ENCODE data around the gene MAPK8IP3.
"Not testable (repeated sequence)": the region's sequence is repeated elsewhere in the genome, so short reads cannot be mapped to it uniquely, and the experiment has no call there.

The MAPK8IP3 gene

GRCh38 chr16:1787322-1788094, 81.5 kb downstream of the MAPK8IP3 start:
- DNase-seq, result no peak

DNA sequence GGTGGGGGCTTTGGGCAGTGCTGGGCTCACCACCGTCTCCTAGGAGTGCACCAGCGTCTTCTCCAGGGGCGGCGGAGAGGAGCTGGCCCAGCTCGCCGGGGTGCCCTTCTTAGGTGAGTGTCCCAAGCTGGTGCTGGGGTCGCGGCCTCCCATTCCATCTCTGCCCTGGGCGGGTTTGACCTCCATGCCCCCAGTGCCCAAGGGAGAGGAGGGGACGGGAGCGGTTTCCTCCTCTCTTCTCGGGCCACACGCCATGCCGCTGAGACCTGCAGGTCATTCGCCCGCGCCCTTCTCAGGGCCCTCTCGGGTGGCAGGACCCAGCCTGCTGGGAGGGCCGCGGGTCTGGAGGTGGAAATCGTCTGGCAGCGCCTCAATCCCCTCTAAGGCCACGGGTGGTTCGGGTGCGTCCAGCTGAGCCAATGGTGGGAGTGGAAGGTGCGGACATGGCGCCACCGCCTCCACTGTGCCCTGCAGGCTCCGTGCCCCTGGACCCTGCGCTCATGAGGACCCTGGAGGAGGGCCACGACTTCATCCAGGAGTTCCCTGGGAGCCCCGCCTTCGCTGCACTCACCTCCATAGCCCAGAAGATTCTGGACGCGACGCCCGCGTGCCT, 82.2 kb downstream of the MAPK8IP3 start:
- DNase-seq, result no peak

GRCh38 chr16:1788708-1789100, 82.7 kb downstream of the MAPK8IP3 start:
- no peak for DNase-seq

DNA sequence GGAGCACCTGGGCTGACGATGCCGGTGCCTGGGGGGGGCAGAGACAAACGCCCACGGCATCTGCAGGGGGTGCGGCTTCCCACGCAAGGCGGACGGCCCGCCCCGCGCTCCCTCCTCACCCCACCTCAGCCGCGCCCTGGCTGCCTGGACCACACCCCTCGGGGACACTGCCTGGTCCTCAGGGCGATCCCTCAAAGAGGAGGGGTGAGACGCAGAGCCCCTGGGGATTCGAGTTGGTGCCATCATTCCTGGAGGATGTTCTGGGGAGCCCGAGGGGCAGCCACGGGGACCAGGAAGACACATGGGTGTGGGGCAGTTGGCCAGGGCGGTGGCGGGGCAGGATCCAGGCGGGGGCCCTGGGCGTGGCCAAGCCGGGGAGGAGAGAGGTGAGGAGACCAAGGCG, 83.6 kb downstream of the MAPK8IP3 start:
- no peak for DNase-seq

DNA sequence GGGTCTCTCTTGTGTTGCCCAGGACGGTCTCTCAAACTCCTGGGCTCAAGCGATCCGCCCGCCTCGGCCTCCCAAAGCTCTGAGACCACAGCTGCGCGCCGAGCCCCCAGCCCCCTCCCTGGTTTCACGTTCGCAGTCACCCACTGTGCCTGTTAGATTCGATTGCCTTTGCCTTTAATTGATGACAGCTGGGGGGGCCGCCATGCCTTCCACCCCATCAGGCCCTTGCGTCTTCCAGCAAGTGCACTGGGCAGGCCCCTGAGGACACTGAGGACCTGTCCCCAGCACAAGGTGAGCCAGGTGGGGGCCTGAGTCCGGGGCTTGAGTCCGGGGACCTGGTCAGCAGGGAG, 84.2 kb downstream of the MAPK8IP3 start:
- DNase-seq, result no peak

DNA sequence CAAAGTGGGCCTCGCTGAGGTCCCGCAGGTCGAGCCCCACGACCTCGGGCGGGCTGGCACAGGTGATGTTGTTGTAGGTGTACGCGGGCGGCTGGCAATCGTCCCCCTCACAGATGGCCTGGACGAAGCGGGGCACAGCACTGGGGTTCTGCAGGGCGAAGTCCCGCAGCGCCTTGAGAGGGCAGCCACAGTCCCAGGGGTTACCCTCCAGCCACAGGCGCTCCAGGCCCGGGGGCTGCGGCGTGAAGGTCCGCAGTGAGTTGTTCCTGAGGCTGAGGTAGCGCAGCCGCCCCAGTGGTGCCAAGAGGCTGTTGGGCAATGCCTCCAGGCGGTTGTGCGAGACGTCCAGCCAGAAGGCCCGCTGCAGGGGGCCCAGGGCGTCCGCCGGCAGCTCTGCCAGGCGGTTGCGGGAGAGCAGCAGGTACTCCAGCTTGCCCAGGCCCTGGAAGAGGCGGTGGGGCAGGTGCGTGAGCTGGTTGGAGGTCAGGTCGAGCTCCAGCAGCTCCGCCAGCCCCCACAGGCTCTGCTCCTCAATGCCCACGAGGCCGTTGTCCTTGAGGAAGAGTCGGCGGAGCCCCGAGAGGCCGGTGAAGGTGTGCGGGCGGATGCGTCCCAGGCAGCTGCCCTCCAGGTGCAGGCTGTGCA, 84.7 kb downstream of the MAPK8IP3 start:
- no peak for DNase-seq

GRCh38 chr16:1791256-1791942, 85.4 kb downstream of the MAPK8IP3 start:
- no peak for DNase-seq

- no peak for DNase-seq
Observed at GRCh38 chr16:1791943-1792812, 86.2 kb downstream of the MAPK8IP3 start.

GRCh38 chr16:1792836-1793577, 87.0 kb downstream of the MAPK8IP3 start:
- DNase-seq, result no peak

GRCh38 chr16:1793578-1794220, 87.7 kb downstream of the MAPK8IP3 start, which contains the start of gene IGFALS:
TSS of gene IGFALS (minus strand) at chr16:1793705. CDS start at chr16:1793652, 53 bp downstream.
- DNase-seq, result no peak

DNA sequence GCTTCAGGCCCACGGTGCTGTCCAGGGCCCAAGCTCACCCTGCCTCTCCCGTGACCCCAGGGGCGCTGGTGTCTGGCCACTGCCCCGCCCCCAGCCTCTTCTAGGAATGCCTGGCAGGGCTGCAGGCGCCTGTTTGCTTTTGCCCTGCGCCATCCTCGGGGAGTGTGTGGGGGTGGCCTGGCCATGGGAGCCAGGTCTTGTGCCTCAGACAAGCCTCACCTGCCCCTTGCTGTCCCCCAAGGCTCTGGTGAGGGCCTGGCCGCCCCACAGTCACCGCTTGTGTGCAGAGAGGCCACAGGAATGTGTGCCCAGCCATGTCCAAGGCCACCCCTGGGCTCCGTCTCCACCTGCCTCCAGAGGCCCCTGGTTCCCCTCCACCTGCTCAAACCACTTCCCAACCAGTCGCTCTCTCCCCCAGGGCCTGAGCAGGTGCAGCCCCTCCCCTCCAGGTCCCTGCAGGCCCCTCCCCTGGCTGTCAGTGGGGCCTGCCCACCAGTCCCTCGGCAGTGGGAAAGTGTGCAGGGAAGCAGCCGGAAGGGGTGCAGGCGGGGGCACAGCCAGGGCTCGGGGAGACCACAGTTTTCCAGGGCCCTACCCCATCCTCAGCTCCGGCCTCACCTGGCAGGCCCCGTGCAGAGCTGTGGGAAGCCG, 88.4 kb downstream of the MAPK8IP3 start:
- DNase-seq, result no peak

DNA sequence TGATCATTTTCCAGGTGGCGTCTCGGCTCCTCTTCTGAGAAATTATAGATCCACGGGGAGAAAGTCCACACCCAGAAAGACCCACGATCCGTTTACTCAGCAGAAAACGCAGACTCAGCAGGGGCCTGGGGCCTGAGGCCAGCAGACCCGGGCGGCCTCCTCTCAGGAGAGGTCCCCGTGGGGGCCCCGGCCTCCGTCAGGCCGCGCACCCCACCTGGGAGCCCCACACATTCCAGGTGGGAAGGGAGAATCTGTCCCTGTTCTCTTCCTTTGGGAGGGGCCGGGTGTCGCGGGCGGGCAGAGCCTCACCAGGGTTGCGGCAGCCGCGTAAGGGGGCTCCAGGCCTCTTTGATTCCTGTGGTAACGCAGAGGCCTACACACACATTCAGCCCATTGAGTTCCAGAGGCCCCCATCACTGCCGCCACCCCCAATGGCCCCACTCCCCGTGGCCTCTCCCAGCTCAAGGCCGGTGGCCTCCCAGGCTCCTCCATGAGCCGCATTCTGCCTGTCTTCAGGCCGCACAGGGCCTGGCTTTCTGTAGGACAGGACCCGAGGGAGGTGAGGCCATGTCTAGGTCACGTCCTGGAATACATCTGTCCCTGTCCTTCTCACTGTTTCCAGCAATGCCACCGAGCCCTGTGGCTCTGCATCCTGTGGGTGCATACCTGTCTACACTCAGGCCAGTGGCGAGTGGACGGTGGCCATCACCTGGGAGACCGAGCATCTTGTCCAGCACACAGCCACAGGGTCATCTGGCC, 89.1 kb downstream of the MAPK8IP3 start:
- no peak for DNase-seq

GRCh38 chr16:1799263-1799662, 93.3 kb downstream of the MAPK8IP3 start:
- not testable (repeated sequence) for DNase-seq

- DNase-seq, result no peak
Observed at GRCh38 chr16:1800701-1801100, 94.7 kb downstream of the MAPK8IP3 start.

DNA sequence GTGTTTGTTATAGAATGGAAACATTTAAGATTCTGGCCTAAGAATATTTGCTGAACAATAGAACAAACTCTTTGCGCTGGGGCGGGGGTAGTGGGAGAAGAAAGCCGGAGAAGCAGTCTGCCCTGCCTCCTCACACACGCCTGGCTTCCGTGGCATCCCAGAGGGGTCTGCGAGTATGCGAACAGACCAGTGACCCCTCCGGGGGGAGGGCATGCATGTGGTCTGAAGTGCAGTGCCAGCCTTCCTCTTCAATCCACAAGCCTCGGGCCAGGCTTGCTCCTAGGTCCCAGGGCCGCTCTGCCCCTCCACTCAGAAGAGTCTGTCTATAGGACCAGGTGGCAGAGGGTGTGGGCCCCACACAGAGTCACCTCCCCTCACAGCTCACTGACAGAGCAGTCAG, 101.6 kb downstream of the MAPK8IP3 start:
- no peak for DNase-seq

GRCh38 chr16:1808691-1809090, 102.7 kb downstream of the MAPK8IP3 start:
- DNase-seq, result no peak

DNA sequence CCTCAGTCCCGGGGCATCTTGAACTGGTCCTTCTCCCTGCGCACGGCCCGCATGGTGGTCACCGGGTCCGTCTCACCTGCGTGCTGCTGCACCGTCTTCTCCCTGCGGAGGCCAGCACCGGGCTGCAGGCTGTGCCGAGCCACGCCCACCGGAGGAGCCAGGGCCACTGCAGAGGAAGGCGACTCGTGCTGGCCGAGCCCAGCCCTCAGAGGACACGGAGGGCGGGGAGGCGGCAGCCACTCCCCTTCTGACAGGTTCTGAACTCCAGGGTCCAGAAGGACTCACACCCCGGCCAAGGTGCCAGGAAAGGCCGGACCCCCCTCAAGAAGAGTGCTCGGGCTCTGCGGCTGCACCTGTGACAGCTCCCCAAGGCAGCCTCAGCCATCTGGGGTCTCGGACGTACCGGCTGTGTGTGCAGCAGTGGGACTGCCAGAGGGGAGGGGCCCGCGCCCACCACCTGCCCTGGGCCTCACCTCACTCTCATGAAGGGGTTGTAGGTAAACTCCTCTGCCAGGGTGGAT, 103.3 kb downstream of the MAPK8IP3 start:
- no peak for DNase-seq

DNA sequence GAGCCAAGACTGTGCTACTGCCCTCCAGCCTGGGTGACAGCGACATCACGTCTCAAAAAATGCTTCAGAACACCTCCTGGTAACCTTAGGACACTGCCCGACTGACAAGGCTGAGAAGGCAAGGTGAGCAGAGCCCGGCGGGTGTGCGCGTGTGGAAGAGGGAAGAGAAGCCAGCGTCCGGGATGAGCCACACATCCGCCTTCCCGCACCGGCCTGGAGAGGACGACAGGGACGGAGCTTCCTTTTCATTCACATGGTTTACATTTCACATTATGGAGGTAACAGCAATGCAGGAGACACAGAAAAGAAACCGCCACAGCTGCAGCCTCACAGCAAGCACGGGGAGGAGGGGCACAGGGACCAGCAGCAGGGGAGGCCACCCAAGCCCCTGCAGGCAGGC, 104.1 kb downstream of the MAPK8IP3 start:
- no peak for DNase-seq

DNA sequence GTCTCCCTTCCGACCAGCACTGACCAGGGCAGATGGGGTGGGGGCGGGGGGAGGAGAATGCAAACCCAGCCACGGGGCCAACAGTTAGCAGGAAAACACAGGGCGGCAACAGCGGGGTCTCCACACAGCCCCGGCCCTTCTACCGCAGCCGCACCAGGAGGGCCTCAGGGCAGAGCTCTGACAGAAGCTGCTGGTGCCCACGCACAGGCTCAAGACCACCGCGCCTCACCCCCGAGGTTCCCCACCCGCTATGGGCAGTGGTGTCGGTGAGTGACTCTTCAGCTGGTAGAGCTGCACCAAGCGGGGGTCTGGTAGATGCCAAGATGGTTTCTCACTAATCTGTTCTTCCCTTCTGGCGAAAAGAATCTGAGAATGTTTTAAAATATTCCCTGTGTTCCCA, 104.5 kb downstream of the MAPK8IP3 start:
- DNase-seq, result no peak
